CD8-positive, alpha-beta memory T cell (primary cell): ENCODE results near the gene CEMP1. TPM values are rescaled to one million over a fixed set of nuclear protein-coding genes. Genes with fewer than 3 reads are reported as not detected.
"Not testable (repeated sequence)": the region's sequence is repeated elsewhere in the genome, so short reads cannot be mapped to it uniquely, and the experiment has no call there.

Source experiments
- CTCF ChIA-PET: fragments of 350-600 bp; sonication (Branson Sonifier 250); formaldehyde crosslinking; loops from one replicate; lab custom pipeline; 2021; ENCODE audit warnings: antibody characterized with exemption; lab: Charles Lee
- POLR2A ChIA-PET: fragments of 350-600 bp; sonication (Branson Sonifier 250); formaldehyde crosslinking; loops from one replicate; lab custom pipeline; 2021; ENCODE audit warnings: antibody characterized with exemption; lab: Charles Lee
- DNase-seq, 5 donors: peaks; one replicate each; pipeline versions ENCODE4 v3.0.0 to v3.0.0-alpha.2; 2020 to 2022; ENCODE audit warnings: mixed read lengths in 1 of 5
- H3K27ac ChIP-seq: one replicate; pipeline ENCODE4 v1.7.0; 2013; ENCODE audit warnings: low read depth, mild to moderate bottlenecking, low read length, moderate library complexity
- H3K27me3 ChIP-seq: 2 replicates; pipeline ENCODE4 v1.7.0; 2013; ENCODE audit warnings: low read length, mild to moderate bottlenecking; ENCODE audit not compliant: insufficient read depth, poor library complexity, severe bottlenecking
- H3K36me3 ChIP-seq: 2 replicates; pipeline ENCODE4 v1.7.0; 2013; ENCODE audit warnings: mild to moderate bottlenecking, low read length, moderate library complexity; ENCODE audit not compliant: insufficient read depth
- H3K4me1 ChIP-seq: 2 replicates; pipeline ENCODE4 v1.7.0; 2013; ENCODE audit warnings: mild to moderate bottlenecking, low read length, moderate library complexity; ENCODE audit not compliant: insufficient read depth
- H3K4me3 ChIP-seq: 2 replicates; pipeline ENCODE4 v1.7.0; 2013; ENCODE audit warnings: mild to moderate bottlenecking, low read length
- H3K9me3 ChIP-seq: 2 replicates; pipeline ENCODE4 v1.7.0; 2013; ENCODE audit warnings: mild to moderate bottlenecking, low read length
- H3K27ac Mint-ChIP-seq, 8 donors: one replicate each; pipeline ENCODE4 v1.8.0; 2020 to 2021; ENCODE audit warnings: mixed read lengths in 8 of 8, mild to moderate bottlenecking in 6 of 8, inconsistent platforms in 3 of 8, moderate library complexity in 3 of 8
- H3K27me3 Mint-ChIP-seq, 2 donors: one replicate each; pipeline ENCODE4 v1.8.0; 2020 to 2021; ENCODE audit warnings: mixed read lengths in 2 of 2, mild to moderate bottlenecking in 1 of 2, moderate library complexity in 1 of 2
- H3K36me3 Mint-ChIP-seq, 3 donors: one replicate each; pipeline ENCODE4 v1.8.0; 2020 to 2021; ENCODE audit warnings: mixed read lengths in 3 of 3, inconsistent platforms in 1 of 3, mild to moderate bottlenecking in 1 of 3
- H3K4me1 Mint-ChIP-seq, 3 donors: one replicate each; pipeline ENCODE4 v1.8.0; 2020 to 2021; ENCODE audit warnings: mixed read lengths in 3 of 3, inconsistent platforms in 1 of 3, mild to moderate bottlenecking in 1 of 3
- H3K4me3 Mint-ChIP-seq, 7 donors: one replicate each; pipeline ENCODE4 v1.8.0; 2020 to 2021; ENCODE audit warnings: mixed read lengths in 7 of 7, mild to moderate bottlenecking in 6 of 7, moderate library complexity in 4 of 7, inconsistent platforms in 2 of 7
- H3K9me3 Mint-ChIP-seq, 5 donors: one replicate each; pipeline ENCODE4 v1.8.0; 2020 to 2022; ENCODE audit warnings: mixed read lengths in 5 of 5, mild to moderate bottlenecking in 3 of 5, moderate library complexity in 2 of 5, inconsistent platforms in 1 of 5
- polyA plus RNA-seq: library from polyadenylated mRNA; unstranded; fragments of 300-500 nt; fragmentation: Illumina TruSeq; gene quantifications from one replicate; pipeline ENCODE4 v1.2.3, GENCODE V29; 2021
- total RNA-seq, 2 experiments: library from RNA; stranded (reverse); gene quantifications; one replicate each; pipeline ENCODE4 v1.2.3, GENCODE V29; 2021

The CEMP1 gene
- total and polyA plus RNA-seq, 3 experiments from 2014 or later: 0.16 to 3.3 TPM; not detected in 1

GRCh38 chr16:2540912-2541311 is 9.7 kb upstream of the CEMP1 start:
- H3K36me3 ChIP-seq, DNase-seq, H3K27me3 Mint-ChIP-seq, H3K27ac ChIP-seq, POLR2A ChIA-PET, H3K9me3 Mint-ChIP-seq, H3K27me3 ChIP-seq, H3K9me3 ChIP-seq, H3K4me3 ChIP-seq: not testable (repeated sequence)
- Mint-ChIP-seq H3K4me1 (peaks cover 43 to 55% (median 44%) of the 10 kb centered on the region in 3 donors), H3K4me3 (peak overlapping the region; percentile 13 to 85 (median 34)), H3K36me3 (peaks cover 0 to 26% (median 2%) of the 10 kb centered on the region in 3 donors), H3K27ac (peak overlapping the region in 7 of 8 donors; percentile 4 to 84 (median 67))
- CTCF ChIA-PET: interaction anchor here (0.9 kb wide), 1 partner anchor 20 kb away, joined by 3 read pairs; the partner anchor contains the start of gene AMDHD2
- peaks cover 29% of the 10 kb centered on the region for H3K4me1 ChIP-seq

GRCh38 chr16:2539845-2540458 is 8.7 kb upstream of the CEMP1 start:
- H3K4me1 ChIP-seq: peaks cover 29% of the 10 kb centered on the region
- Mint-ChIP-seq H3K4me3 (peak overlapping the region; percentile 74 to 91 (median 85)), H3K27ac (peak overlapping the region in 5 of 8 donors; percentile 19 to 87 (median 64)), H3K4me1 (peaks cover 39 to 47% (median 44%) of the 10 kb centered on the region in 3 donors), H3K36me3 (peaks cover 0 to 24% (median 2%) of the 10 kb centered on the region in 3 donors)
- CTCF ChIA-PET: interaction anchor here (0.9 kb wide), 1 partner anchor 20 kb away, joined by 3 read pairs; the partner anchor contains the start of gene AMDHD2
- H3K27me3 ChIP-seq, POLR2A ChIA-PET, H3K27me3 Mint-ChIP-seq, H3K9me3 Mint-ChIP-seq, H3K36me3 ChIP-seq, H3K27ac ChIP-seq, H3K9me3 ChIP-seq, H3K4me3 ChIP-seq: not testable (repeated sequence)
- DNase-seq: peak in 2 of 5 donors; percentile 10 to 55

GRCh38 chr16:2539192-2539844 is 8.1 kb upstream of the CEMP1 start:
- H3K27me3 ChIP-seq, DNase-seq, H3K9me3 Mint-ChIP-seq, H3K36me3 ChIP-seq, CTCF ChIA-PET, H3K27me3 Mint-ChIP-seq, H3K4me3 ChIP-seq, H3K9me3 ChIP-seq, H3K27ac ChIP-seq: not testable (repeated sequence)
- peaks cover 29% of the 10 kb centered on the region for H3K4me1 ChIP-seq
- POLR2A ChIA-PET: interaction anchor here (0.7 kb wide), 1 partner anchor 26 kb away, joined by 4 read pairs; the partner anchor contains the start of gene ATP6V0C
- Mint-ChIP-seq H3K4me3 (peak overlapping the region; percentile 74 to 91 (median 85)), H3K27ac (peak overlapping the region in 6 of 8 donors; percentile 37 to 87 (median 62)), H3K4me1 (peaks cover 38 to 45% (median 43%) of the 10 kb centered on the region in 3 donors), H3K36me3 (peaks cover 0 to 22% (median 2%) of the 10 kb centered on the region in 3 donors)

GRCh38 chr16:2537451-2538379 is 6.5 kb upstream of the CEMP1 start, which contains the start of gene PDPK1:
PDPK1 (plus strand) TSS chr16:2538021; CDS start chr16:2538113, 92 bp downstream.
- CTCF ChIA-PET: interaction anchor here (0.9 kb wide), 1 partner anchor 23 kb away, joined by 4 read pairs; no protein-coding TSS in a partner anchor
- peaks cover 0 to 2% (median 0%) of the 10 kb centered on the region in 5 donors for H3K9me3 Mint-ChIP-seq

GRCh38 chr16:2535625-2536013 is 4.4 kb upstream of the CEMP1 start:
- no peaks in the 10 kb centered on the region for H3K27me3 ChIP-seq
- H3K36me3 Mint-ChIP-seq: peaks cover 0 to 13% (median 2%) of the 10 kb centered on the region in 3 donors
- no peaks in the 10 kb centered on the region for H3K36me3 ChIP-seq
- peaks cover 0 to 7% (median 0%) of the 10 kb centered on the region in 5 donors for H3K9me3 Mint-ChIP-seq
- DNase-seq: peak in 1 of 5 donors; percentile 15
- H3K9me3 ChIP-seq: no peaks in the 10 kb centered on the region
- ChIA-PET CTCF (no interaction called here), POLR2A (no interaction called here)
- peaks cover 36 to 49% (median 41%) of the 10 kb centered on the region in 3 donors for H3K4me1 Mint-ChIP-seq
- peaks cover 0 to 2% of the 10 kb centered on the region in 2 donors for H3K27me3 Mint-ChIP-seq
- H3K4me1 ChIP-seq: peaks cover 27% of the 10 kb centered on the region
- peak overlapping the region in 5 of 7 donors; percentile 37 to 95 (median 73) for H3K4me3 Mint-ChIP-seq
- no peak overlapping the region for H3K27ac ChIP-seq
- H3K27ac Mint-ChIP-seq: peak overlapping the region in 3 of 8 donors; percentile 23 to 99 (median 43)
- H3K4me3 ChIP-seq: no peak overlapping the region

More at GRCh38 chr16:2537451-2538379, 6.5 kb upstream of the CEMP1 start, which contains the start of gene PDPK1:
- H3K27me3 ChIP-seq: no peaks in the 10 kb centered on the region
- POLR2A ChIA-PET: interaction anchor here (1.1 to 1.9 kb wide), 5 partner anchors 18 to 135 kb away, joined by 3 to 12 read pairs (median 5); partner anchors contain the start of genes AMDHD2 and ATP6V0C
- peak within 1 kb of the TSS; percentile 64 for H3K4me3 ChIP-seq
- H3K9me3 ChIP-seq: no peaks in the 10 kb centered on the region
- Mint-ChIP-seq H3K27me3 (peaks cover 0 to 2% of the 10 kb centered on the region in 2 donors), H3K36me3 (peaks cover 0 to 19% (median 2%) of the 10 kb centered on the region in 3 donors), H3K4me3 (peak within 1 kb of the TSS; percentile 85 to 95 (median 87)), H3K27ac (peak within 1 kb of the TSS; percentile 57 to 99 (median 90)), H3K4me1 (peaks cover 39 to 49% (median 41%) of the 10 kb centered on the region in 3 donors)
- peak; percentile 91 to 96 (median 95) for DNase-seq
- no peaks in the 10 kb centered on the region for H3K36me3 ChIP-seq
- peak within 1 kb of the TSS; percentile 61 for H3K27ac ChIP-seq
- H3K4me1 ChIP-seq: peaks cover 29% of the 10 kb centered on the region

- H3K9me3 Mint-ChIP-seq, H3K27me3 ChIP-seq, H3K27ac ChIP-seq, DNase-seq, H3K27me3 Mint-ChIP-seq, H3K9me3 ChIP-seq, H3K36me3 ChIP-seq, CTCF ChIA-PET, H3K4me3 ChIP-seq: not testable (repeated sequence)
- peaks cover 20% of the 10 kb centered on the region for H3K4me1 ChIP-seq
- Mint-ChIP-seq H3K27ac (peak overlapping the region in 6 of 8 donors; percentile 54 to 99 (median 82)), H3K36me3 (peaks cover 0 to 17% (median 1%) of the 10 kb centered on the region in 3 donors), H3K4me1 (peaks cover 24 to 41% (median 28%) of the 10 kb centered on the region in 3 donors), H3K4me3 (peak overlapping the region in 4 of 7 donors; percentile 54 to 87 (median 74))
- POLR2A ChIA-PET: interaction anchor here (0.7 to 1.4 kb wide), 2 partner anchors 14 to 20 kb away, joined by 3 to 4 read pairs; no protein-coding TSS in a partner anchor
These were observed 3.1 kb upstream of the CEMP1 start for GRCh38 chr16:2534335-2534734.

- no peak overlapping the region for H3K27ac ChIP-seq
- DNase-seq: peak in 1 of 5 donors; percentile 21
- ChIA-PET CTCF (no interaction called here), POLR2A (interaction anchor here (1.2 to 1.4 kb wide), 2 partner anchors 19 to 569 kb away, joined by 3 to 4 read pairs; partner anchors contain the start of gene RPS2)
- Mint-ChIP-seq H3K4me1 (peaks cover 22 to 37% (median 24%) of the 10 kb centered on the region in 3 donors), H3K9me3 (peaks cover 0 to 7% (median 0%) of the 10 kb centered on the region in 5 donors), H3K27ac (peak overlapping the region in 7 of 8 donors; percentile 54 to 99 (median 80)), H3K36me3 (peaks cover 0 to 18% (median 0%) of the 10 kb centered on the region in 3 donors), H3K4me3 (peak overlapping the region in 6 of 7 donors; percentile 54 to 87 (median 62)), H3K27me3 (peaks cover 0 to 2% of the 10 kb centered on the region in 2 donors)
- H3K36me3 ChIP-seq: no peaks in the 10 kb centered on the region
- no peak overlapping the region for H3K4me3 ChIP-seq
- H3K27me3 ChIP-seq: no peaks in the 10 kb centered on the region
- H3K9me3 ChIP-seq: no peaks in the 10 kb centered on the region
- H3K4me1 ChIP-seq: peaks cover 16% of the 10 kb centered on the region
These were observed 2.7 kb upstream of the CEMP1 start for GRCh38 chr16:2533912-2534311.
